Stimulated activated CD8-positive, alpha-beta memory T cell treated with anti-CD3 and anti-CD28 coated beads, Interleukin-2, amount 100 ng/mL, for 48 hours (primary cell): ENCODE measurements around the gene ARID4B.
"Not testable (repeated sequence)": the region's sequence is repeated elsewhere in the genome, so short reads cannot be mapped to it uniquely, and the experiment has no call there.

Experiments used
- DNase-seq, 2 donors: peaks; one replicate each; pipeline ENCODE4 v3.0.0-alpha.2; 2020; ENCODE audit warnings: low read depth in 2 of 2

Gene ARID4B, protein sequence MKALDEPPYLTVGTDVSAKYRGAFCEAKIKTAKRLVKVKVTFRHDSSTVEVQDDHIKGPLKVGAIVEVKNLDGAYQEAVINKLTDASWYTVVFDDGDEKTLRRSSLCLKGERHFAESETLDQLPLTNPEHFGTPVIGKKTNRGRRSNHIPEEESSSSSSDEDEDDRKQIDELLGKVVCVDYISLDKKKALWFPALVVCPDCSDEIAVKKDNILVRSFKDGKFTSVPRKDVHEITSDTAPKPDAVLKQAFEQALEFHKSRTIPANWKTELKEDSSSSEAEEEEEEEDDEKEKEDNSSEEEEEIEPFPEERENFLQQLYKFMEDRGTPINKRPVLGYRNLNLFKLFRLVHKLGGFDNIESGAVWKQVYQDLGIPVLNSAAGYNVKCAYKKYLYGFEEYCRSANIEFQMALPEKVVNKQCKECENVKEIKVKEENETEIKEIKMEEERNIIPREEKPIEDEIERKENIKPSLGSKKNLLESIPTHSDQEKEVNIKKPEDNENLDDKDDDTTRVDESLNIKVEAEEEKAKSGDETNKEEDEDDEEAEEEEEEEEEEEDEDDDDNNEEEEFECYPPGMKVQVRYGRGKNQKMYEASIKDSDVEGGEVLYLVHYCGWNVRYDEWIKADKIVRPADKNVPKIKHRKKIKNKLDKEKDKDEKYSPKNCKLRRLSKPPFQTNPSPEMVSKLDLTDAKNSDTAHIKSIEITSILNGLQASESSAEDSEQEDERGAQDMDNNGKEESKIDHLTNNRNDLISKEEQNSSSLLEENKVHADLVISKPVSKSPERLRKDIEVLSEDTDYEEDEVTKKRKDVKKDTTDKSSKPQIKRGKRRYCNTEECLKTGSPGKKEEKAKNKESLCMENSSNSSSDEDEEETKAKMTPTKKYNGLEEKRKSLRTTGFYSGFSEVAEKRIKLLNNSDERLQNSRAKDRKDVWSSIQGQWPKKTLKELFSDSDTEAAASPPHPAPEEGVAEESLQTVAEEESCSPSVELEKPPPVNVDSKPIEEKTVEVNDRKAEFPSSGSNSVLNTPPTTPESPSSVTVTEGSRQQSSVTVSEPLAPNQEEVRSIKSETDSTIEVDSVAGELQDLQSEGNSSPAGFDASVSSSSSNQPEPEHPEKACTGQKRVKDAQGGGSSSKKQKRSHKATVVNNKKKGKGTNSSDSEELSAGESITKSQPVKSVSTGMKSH (N-terminal part only)

DNA sequence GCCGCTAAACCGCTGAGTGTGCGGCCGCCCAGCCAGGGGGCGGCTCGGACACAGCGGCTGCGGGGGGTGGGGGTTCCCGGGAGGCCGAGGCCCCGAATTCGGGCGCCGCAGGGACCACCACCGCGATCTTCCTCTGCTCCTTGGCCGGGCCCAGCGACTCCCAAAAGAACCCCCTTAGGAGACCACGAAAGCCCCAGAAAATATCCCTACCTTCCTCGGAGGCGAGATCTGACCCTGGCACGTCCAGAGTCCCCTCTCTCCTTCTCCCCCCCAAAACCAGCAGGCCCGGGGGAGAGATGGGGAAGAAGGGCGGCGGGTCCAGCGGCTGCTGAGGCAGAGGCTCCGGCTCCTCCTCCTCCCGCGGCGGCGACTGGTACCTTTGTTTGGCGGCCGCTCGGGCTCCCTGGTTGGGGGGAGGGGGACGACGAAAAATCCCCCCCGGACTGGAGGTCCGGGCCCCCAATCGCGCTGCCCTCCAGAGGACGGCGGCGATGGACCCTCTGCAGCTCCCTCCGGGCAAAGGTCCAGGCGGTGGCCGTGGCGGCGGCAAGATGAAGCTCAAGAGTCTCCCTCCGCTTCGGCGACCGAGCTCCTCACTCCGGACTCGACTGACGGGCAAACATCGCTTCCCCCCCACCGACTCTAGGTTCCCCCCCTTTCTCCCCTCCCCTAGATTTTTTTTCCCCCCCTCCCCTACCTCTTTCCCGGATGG, at the start of gene ARID4B:
ARID4B (minus strand) TSS at position 621 of the 712 bp plus-strand sequence. CDS start 1,260 bp downstream, outside the sequence.
- DNase-seq = peak in 1 of 2 donors; percentile 43

DNA sequence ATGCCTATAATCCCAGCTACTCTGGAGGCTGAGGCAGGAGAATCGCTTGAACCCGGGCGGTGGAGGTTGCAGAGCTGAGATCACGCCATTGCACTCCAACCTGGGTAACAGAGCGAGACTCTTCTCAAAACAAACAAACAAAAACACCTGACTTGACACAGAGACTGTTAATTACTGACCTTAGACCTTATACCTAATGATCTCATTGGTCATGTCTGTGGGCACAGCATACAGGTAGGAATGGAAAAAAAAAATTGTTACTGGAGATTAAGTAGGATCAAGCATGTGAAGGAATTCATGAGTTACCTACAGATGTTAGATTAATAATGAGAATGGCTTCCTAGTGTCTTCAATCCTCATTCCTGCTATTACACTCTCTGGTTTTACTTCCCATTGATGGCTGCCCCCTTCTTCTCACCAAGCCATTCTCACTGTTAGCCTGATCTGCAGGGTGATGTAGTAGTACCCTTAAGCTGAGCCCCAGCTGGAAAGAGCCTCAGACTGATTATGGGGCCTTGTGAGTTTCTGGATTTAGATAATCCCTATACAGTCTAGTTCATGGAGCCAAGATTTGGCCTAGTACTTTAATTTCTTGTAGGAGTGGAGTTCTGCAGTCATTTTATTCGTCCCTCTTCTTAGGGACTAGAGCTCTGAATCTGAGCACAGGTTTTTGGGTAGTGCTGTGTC, 48.1 kb upstream of the ARID4B start:
- DNase-seq = no peak

DNA sequence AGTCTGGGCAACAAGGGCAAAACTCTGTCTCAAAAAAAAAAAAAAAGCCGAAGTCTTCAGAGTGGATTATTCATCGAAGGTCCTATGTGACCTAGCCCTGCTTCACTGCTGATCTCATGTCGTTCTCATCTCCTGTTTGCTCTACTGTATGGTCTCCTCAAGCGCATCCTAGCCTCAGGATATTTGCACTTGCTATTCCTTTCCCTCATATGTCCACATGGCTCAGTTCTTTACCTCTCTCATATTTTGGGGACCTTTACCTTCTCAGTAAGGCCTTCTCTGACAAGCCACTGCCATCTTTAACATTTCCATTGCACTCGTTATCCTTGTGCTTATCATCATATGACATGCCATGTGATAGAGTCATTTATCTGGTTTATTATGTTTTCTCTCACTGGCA, 41.8 kb upstream of the ARID4B start:
- DNase-seq = no peak

DNA sequence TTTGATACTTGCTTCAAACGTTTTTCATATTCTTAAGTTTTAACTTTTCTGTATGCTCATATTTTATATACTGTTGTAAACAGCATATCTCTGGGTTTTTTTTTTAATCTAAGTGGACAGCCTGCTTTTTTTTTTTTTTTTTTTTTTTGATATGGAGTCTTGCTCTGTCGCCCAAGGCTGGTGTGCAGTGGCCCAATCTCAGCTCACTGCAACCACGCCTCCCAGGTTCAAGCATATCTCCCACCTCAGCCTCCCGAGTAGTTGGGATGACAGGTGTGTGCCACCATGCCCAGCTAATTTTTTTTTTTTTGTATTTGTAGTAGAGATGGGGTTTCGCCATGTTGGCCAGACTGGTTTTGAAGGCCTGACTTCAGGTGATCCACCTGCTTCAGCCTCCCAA, 40.4 kb upstream of the ARID4B start:
- no peak for DNase-seq

DNA sequence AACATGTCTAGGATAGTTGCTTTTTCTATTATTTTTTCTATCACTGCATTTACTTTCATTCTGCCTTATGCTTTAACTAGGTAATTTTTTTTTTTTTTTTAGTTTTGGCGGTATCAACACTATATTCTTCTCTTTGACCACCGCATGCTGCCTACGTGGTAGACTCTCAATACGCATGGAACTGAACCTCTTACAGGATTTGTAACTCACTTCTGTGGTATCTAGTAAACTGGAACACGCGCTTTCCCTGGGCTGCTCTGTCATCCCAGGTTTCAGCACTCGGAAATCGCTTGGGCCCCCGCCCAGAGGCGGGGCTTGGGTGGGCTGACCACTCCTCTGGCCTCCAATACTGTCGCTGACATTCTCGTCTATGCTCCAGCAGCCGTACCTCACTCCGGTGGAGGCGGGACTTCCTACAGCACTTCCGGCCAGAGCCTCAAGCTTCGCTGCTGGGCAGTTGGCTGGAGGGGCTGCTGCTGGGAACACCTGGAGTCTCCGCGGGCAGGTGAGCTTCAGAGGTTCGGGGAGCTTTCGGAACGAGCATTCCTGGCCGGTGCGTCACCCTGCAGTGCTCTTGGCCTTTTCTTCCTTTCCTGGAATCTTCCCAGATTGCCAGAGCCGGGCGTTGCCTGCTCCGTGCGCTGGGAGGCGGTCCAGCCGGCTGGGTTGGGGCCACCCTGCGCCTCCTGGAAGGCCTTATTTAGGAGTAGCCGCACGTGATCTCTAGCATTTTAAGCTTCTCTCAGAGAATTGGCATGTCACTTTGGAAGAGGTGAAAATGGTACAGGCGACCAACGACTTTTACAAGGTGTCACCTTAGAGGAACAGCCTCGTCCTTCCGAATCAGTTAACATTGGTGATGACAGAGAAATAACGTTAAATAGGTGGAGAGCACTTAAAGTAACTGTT, 39.3 kb upstream of the ARID4B start, which contains the start of gene TBCE:
TBCE (plus strand) TSS at position 428 of the 909 bp plus-strand sequence. CDS start 12,623 bp downstream, outside the sequence.
- peak; percentile 80 to 88 for DNase-seq

DNA sequence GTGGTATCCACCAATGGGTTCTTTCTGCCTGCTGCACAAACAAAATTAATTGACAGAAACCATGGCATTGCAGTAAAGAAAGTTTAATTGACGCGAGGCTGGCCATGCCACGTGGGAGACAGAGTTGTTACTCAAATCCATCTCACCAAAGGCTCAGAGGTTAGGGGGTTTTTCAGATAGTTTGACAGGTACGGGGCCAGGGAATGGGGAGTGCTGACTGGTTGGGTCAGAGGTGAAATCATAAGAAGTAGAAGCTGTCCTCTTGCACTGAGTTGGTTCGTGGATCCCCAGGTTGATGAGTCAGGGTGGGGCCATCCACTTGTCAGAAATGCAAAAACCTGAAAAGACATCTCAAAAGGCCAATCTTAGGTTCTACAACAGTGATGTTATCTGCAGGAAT, 38.3 kb upstream of the ARID4B start:
- peak; percentile 3 to 21 for DNase-seq

DNA sequence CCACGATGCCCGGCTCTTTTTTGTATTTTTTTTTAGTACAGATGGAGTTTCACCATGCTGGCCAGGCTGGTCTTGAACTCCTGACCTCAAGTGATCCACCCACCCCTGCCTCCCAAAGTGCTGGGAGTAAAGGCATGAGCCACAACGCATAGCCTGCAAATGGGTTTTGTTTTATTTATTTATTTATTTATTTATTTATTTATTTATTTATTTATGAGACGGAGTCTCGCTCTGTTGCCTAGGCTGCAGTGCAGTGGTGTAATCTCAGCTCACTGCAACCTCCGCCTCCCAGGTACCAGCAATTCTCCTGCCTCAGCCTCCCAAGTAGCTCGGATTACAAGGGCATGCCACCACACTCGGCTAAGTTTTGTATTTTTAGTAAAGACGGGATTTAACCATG, 36.2 kb upstream of the ARID4B start:
- not testable (repeated sequence) for DNase-seq

DNA sequence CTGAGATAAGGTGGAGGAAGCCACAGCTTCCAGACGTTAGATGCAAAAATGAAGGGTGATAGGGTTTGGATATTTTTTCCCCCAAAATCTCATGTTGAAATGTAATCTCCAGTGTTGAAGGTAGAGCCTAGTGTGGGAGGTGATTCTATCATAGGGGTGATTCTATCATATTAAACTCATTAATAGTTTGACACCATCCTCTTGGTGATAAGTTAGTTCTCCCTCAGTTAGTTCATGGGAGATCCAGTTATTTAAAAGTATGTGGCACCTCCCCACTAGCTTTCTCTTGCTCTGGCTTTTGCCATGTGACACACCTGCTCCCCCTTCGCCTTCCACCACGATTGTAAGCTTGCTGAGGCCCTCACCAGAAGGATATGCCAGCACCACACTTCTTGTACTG, 30.9 kb upstream of the ARID4B start:
- no peak for DNase-seq

DNA sequence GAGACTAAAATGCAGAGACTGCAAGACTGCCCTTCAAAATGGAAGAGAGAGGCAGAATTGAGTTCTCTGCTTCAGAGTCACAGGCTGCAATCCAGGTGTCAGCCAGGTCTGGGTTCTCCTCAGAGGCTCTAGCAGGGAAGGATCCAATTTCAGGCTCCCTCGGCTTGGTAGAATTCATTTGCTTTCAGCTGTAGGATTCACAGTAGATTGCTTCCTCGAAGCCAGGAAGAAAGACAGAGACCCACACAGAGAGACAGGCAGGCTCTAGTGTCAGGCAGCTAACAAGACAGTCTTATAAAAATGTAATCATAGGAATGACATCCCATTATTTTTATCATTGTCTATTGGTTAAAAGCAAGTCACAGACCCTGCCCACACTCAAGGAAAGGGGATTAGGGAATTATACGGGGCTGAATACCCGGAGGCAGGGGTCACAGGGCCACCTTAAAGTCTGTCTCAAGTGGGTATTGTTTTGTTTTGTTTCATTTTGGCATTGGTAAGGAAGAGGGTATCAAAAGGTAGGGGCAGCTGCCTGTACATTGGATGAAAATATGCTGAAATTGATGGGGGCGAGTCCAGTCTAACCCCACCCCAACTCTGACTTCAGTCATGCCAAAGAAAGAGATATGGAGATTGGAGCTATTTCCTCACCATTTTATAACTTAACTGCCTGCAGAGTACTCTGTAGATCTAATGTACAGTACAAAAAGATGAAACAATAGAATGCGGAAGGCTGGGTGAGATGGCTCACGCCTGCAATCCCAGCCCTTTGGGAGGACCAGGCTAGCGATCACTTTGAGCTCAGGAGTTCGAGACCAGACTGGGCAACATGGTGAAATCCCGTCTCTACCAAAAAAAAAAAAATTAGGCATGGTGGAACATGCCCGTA, 29.8 kb upstream of the ARID4B start:
- no peak for DNase-seq

DNA sequence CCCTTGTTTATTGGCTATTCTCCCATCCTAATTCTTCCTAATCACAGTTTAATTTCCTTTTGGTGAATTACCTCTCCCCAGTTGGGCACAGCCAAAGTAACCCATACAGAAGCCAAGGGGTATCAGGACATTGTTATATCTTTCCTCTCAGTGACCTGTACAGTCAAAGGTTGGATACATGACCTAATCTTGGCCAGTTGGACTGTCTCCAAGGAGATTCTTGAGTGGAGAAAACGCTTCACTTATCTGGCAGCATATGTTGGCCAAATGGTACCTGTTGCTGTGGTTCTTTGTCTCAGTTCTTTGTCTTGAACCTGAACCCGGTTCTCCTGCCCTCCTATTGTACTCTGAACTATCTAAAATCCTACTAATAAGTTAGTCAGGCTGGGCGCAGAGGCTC, 23.9 kb upstream of the ARID4B start:
- no peak for DNase-seq

DNA sequence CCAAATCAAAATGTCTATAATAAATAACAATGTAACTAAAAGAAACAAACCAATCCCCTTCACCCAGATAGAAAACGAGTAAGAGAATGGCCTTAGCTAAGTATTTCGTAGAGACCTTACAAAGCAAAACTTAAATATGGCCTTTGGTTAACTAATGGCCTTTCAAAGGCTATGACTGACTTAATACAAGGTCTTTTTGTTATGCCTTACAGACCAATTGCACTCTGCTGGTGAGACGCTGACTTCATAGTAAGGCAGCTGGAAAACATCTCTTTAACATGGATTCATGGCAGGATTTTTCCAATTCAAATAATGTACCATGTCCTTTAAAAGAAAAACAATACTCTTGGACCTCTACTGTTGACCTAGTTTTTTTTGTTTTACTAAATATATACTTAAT, 23.5 kb upstream of the ARID4B start:
- DNase-seq = no peak

DNA sequence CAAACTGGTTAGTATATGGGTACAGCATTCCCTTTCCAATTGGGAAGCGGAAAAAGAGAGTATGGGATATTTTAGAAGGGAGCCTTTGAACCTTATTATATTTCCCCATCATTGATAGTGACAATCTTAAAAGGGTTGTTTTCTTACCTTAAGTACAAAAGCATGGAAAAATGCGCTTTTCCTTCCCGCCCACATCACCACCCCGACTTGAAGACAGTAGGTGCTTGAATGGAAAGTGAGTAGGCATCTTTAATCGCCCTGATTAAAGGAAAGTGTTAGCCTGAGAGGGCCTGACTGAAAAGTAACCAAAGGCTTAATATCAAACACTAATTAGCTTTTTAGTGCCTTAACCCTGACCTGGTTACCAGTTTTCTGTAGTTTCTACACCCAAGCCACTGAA, 15.7 kb upstream of the ARID4B start:
- no peak for DNase-seq

DNA sequence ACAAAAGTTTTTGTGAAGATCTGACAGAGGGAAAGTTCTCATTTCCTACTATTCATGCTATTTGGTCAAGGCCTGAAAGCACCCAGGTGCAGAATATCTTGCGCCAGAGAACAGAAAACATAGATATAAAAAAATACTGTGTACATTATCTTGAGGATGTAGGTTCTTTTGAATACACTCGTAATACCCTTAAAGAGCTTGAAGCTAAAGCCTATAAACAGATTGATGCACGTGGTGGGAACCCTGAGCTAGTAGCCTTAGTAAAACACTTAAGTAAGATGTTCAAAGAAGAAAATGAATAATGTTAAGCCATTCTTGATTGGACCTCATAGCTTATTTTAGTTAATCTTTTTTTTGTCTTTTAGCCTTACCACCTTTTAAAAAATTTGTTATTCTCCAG, 14.5 kb upstream of the ARID4B start:
- DNase-seq = no peak

DNA sequence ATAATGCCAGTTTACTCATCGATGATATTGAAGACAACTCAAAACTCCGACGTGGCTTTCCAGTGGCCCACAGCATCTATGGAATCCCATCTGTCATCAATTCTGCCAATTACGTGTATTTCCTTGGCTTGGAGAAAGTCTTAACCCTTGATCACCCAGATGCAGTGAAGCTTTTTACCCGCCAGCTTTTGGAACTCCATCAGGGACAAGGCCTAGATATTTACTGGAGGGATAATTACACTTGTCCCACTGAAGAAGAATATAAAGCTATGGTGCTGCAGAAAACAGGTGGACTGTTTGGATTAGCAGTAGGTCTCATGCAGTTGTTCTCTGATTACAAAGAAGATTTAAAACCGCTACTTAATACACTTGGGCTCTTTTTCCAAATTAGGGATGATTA, 14.1 kb upstream of the ARID4B start:
- DNase-seq = no peak

DNA sequence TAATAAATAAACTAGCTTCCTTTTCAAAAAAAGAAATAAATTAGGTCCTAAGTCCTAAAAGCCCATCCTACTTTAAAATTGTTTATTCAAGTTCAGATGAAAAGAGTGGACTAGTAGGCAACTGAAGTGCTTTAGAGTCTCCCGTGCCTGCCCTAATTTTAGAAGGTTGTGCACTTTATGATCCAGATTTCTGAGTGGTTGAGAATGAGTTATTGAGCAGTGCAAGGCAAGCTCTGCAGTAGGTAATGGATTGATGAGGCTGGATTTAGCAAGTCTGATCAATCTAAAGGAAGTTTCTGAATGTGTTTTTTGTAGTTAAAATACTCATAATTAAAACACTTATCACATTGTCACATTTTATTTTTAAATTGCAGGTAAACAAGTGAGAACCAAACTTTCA, 13.4 kb upstream of the ARID4B start:
- no peak for DNase-seq

DNA sequence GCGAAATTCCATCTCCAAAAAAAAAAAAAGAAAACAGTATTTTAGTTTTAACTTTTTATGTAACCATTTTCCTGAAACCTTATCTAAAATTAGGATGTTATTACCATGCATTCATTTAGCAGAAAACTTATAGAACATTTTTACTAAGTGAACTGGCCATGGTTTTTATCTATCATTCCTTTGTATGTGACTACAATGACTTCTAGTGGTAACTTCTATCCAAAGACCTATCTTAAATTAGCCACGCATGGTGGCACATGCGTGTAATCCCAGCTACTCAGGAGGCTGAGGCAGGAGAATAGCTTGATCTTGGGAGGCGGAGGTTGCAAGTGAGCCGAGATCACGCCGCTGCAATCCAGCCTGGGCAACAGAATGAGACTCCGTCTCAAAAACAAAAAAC, 11.8 kb upstream of the ARID4B start:
- no peak for DNase-seq

DNA sequence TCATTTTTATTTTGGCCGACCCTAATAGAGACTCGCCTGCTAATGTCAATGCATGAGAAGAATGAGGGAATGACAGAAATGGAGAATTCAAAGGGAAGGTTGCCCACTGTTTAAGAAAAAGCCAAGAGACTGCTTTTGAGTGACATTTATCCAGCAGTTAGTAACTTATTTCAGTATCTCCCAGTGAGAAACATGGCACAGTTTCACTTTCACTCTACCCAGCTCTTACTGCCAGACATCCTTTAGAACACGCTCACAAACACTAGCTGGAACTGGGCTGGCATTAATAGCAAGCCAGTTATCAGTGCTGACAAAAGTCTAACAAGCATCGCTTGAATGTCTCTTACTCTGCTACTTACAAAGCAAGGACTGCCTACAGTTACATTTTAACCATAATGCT, 8.9 kb upstream of the ARID4B start:
- no peak for DNase-seq

DNA sequence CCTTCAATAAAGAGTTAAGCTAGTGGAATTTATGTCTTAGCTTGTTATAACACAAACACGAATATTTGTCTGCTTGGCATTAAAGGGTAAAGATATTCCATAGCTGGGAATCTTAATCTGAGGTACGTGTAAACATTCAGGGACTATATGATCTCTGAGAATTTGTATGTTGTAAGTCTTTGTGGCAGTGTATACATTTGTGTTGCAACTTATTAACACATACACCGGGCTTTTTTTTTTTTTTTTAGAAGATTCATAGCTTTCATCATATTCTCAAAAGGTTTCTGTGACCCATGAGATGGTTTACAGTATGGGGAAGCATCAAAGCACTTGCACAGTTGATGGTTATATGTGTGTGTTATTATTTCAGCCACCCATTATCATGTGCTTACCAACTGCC, 3.4 kb upstream of the ARID4B start:
- no peak for DNase-seq

DNA sequence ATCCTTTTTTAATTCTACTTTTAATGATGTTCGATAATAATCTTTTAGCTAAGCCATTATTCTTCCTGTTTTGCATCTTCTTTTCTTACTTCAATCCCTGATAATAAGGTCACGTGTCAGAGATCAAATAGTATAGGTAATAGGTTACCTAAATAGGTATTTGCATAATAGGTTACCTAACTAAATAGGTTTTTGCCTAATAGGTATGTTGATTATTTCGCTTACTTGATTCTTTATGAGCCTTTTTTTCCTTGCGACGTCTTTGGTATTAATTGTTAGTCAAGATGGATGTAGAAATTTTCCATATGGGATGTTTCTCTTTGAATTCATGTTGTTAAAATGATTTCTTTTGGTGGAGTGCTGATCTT, 2.9 kb upstream of the ARID4B start:
- DNase-seq = no peak
